SK-N-SH (cell line): ENCODE measurements around the gene RIMS1. TPM values are rescaled to one million over a fixed set of nuclear protein-coding genes. Genes with fewer than 3 reads are reported as not detected.

ENCODE experiments used
- CTCF ChIA-PET: fragments of 300-600, 350-600 bp; formaldehyde crosslinking; extraction: SDS; loops from one replicate; lab custom pipeline; 2021; lab: Yijun Ruan, JAX
- POLR2A ChIA-PET: fragments of 350-600 bp; sonication (Branson Sonifier 250); formaldehyde crosslinking; extraction: SDS; loops from one replicate; lab custom pipeline; 2020; ENCODE audit warnings: antibody characterized with exemption, inconsistent platforms; lab: Yijun Ruan, JAX
- DNase-seq: peaks from one replicate; pipeline ENCODE4 v3.0.0; 2012
- H2AFZ ChIP-seq: fragments of 200-600 bp; sonication (generic); 2 replicates; pipeline ENCODE4 v1.8.1; 2016; ENCODE audit warnings: antibody characterized with exemption, mild to moderate bottlenecking, low read depth
- H3F3A ChIP-seq: fragments of 200-600 bp; sonication (generic); replicated peaks from 2 replicates; pipeline ENCODE3; 2016; ENCODE audit warnings: antibody characterized with exemption, mild to moderate bottlenecking; ENCODE audit not compliant: insufficient read depth
- H3K27ac ChIP-seq, 2 experiments: fragments of 200-500 bp in 1 of 2; fragments of 200-600 bp in 1 of 2; sonication (Bioruptor generic) in 1 of 2; sonication (generic), shearing (Covaris generic) in 1 of 2; 2 replicates each; pipeline versions ENCODE4 v1.5.1 to v1.6.1; 2014 to 2016; ENCODE audit warnings: low read depth in 2 of 2, inconsistent platforms in 1 of 2, low read length in 1 of 2, mild to moderate bottlenecking in 1 of 2, mixed read lengths in 1 of 2
- H3K27me3 ChIP-seq: fragments of 200-600 bp; sonication (generic), shearing (Covaris generic); 2 replicates; pipeline ENCODE4 v1.6.1; 2016; ENCODE audit warnings: mixed run types; ENCODE audit not compliant: insufficient read depth
- H3K36me3 ChIP-seq, 2 experiments: fragments of 200-500 bp in 1 of 2; fragments of 200-600 bp in 1 of 2; sonication (Bioruptor generic) in 1 of 2; sonication (generic) in 1 of 2; replicated peaks in 1 of 2; 2 replicates each; pipeline versions ENCODE3 to v1.5.1; 2014 to 2016; ENCODE audit warnings: low read length in 1 of 2, mild to moderate bottlenecking in 1 of 2; ENCODE audit not compliant: insufficient read depth in 2 of 2, control insufficient read depth in 1 of 2
- H3K4me1 ChIP-seq, 2 experiments: fragments of 200-500 bp in 1 of 2; fragments of 200-600 bp in 1 of 2; sonication (Bioruptor generic) in 1 of 2; sonication (generic), shearing (Covaris generic) in 1 of 2; 2 replicates each; pipeline versions ENCODE4 v1.5.1 to v1.6.1; 2014 to 2016; ENCODE audit warnings: low read depth in 1 of 2, low read length in 1 of 2, mixed run types in 1 of 2; ENCODE audit not compliant: insufficient read depth in 2 of 2, control insufficient read depth in 1 of 2
- H3K4me2 ChIP-seq: fragments of 200-600 bp; sonication (generic), shearing (Covaris generic); 2 replicates; pipeline ENCODE4 v1.6.1; 2017; ENCODE audit warnings: mixed run types
- H3K4me3 ChIP-seq, 2 experiments: fragments of 200-500 bp in 1 of 2; fragments of 200-600 bp in 1 of 2; sonication (Bioruptor generic) in 1 of 2; sonication (generic), shearing (Covaris generic) in 1 of 2; 2 replicates each; pipeline versions ENCODE4 v1.5.1 to v1.8.1; 2014 to 2016; ENCODE audit warnings: low read depth in 2 of 2, inconsistent platforms in 1 of 2, low read length in 1 of 2, mild to moderate bottlenecking in 1 of 2, mixed read lengths in 1 of 2, moderate library complexity in 1 of 2
- H3K79me2 ChIP-seq: fragments of 200-600 bp; sonication (generic); 2 replicates; pipeline ENCODE4 v1.8.1; 2017; ENCODE audit warnings: mild to moderate bottlenecking; ENCODE audit not compliant: insufficient read depth
- H3K9ac ChIP-seq: fragments of 200-600 bp; sonication (generic); 2 replicates; pipeline ENCODE4 v1.6.1; 2017; ENCODE audit warnings: mixed run types
- H3K9me2 ChIP-seq: fragments of 200-600 bp; sonication (generic); 2 replicates; pipeline ENCODE4 v1.6.1; 2017; ENCODE audit warnings: mixed run types
- H3K9me3 ChIP-seq: fragments of 200-600 bp; sonication (generic); 2 replicates; pipeline ENCODE4 v1.6.1; 2017; ENCODE audit warnings: mixed run types, mild to moderate bottlenecking, moderate library complexity
- H4K20me1 ChIP-seq: fragments of 200-600 bp; sonication (generic); 2 replicates; pipeline ENCODE4 v1.6.1; 2017; ENCODE audit warnings: mild to moderate bottlenecking, mixed run types; ENCODE audit not compliant: insufficient read depth
- CHD2 ChIP-seq: fragments of 150-350 bp; IDR thresholded peaks from 2 replicates; pipeline ENCODE4 v1.6.1; 2018; ENCODE audit warnings: low read length; ENCODE audit not compliant: partially characterized antibody
- EZH2phosphoT487 ChIP-seq: fragments of 200-600 bp; sonication (generic); IDR thresholded peaks from 2 replicates; pipeline ENCODE4 v1.6.1; 2017; ENCODE audit warnings: low read depth, mixed run types, mild to moderate bottlenecking, antibody characterized with exemption, moderate library complexity, borderline replicate concordance
- FOSL2 ChIP-seq: IDR thresholded peaks from 2 replicates; pipeline ENCODE4 v1.4.0; 2012; ENCODE audit warnings: low read depth, mild to moderate bottlenecking, moderate library complexity, borderline replicate concordance
- FOXJ3 ChIP-seq: sonication (generic); formaldehyde crosslinking; IDR thresholded peaks from 2 replicates; pipeline ENCODE4 v1.5.1; 2020; ENCODE audit warnings: mild to moderate bottlenecking, missing genetic modification reagents
- GABPA ChIP-seq: IDR thresholded peaks from 2 replicates; pipeline ENCODE4 v1.4.0; 2012; ENCODE audit warnings: low read depth, mild to moderate bottlenecking
- GATA2 ChIP-seq: sonication (generic); formaldehyde crosslinking; IDR thresholded peaks from 2 replicates; pipeline ENCODE4 v1.5.0; 2020; ENCODE audit warnings: mild to moderate bottlenecking, missing genetic modification reagents
- JUND ChIP-seq: IDR thresholded peaks from 2 replicates; pipeline ENCODE4 v1.4.0; 2012
- MAX ChIP-seq: IDR thresholded peaks from 2 replicates; pipeline ENCODE4 v1.4.0; 2012; ENCODE audit warnings: low read depth
- MEF2A ChIP-seq: IDR thresholded peaks from 2 replicates; pipeline ENCODE4 v1.4.0; 2012; ENCODE audit warnings: low read depth, borderline replicate concordance
- NFIC ChIP-seq: IDR thresholded peaks from 2 replicates; pipeline ENCODE4 v1.4.0; 2012; ENCODE audit warnings: borderline replicate concordance
- PBX3 ChIP-seq: IDR thresholded peaks from 2 replicates; pipeline ENCODE4; 2012
- RAD21 ChIP-seq: IDR thresholded peaks from 2 replicates; pipeline ENCODE4 v1.6.1; 2012; ENCODE audit warnings: mild to moderate bottlenecking, low read length
- RCOR1 ChIP-seq: fragments of 150-350 bp; IDR thresholded peaks from 2 replicates; pipeline ENCODE4 v1.6.1; 2017; ENCODE audit warnings: antibody characterized with exemption, low read length
- REST ChIP-seq: IDR thresholded peaks from 2 replicates; pipeline ENCODE4 v1.6.1; 2012; ENCODE audit warnings: mild to moderate bottlenecking, low read depth, low read length, moderate library complexity
- RXRA ChIP-seq: IDR thresholded peaks from 2 replicates; pipeline ENCODE4 v1.4.0; 2012; ENCODE audit warnings: low read depth, mild to moderate bottlenecking, borderline replicate concordance
- SMC3 ChIP-seq: IDR thresholded peaks from 2 replicates; pipeline ENCODE4 v1.6.1; 2012; ENCODE audit warnings: low read depth, low read length, improper control_type of control experiment
- TEAD4 ChIP-seq: IDR thresholded peaks from 2 replicates; pipeline ENCODE4 v1.4.0; 2012; ENCODE audit warnings: mild to moderate bottlenecking, borderline replicate concordance; ENCODE audit not compliant: insufficient read depth
- USF1 ChIP-seq: IDR thresholded peaks from 2 replicates; pipeline ENCODE4 v1.4.0; 2012; ENCODE audit warnings: low read depth, borderline replicate concordance
- USF2 ChIP-seq: fragments of 150-350 bp; IDR thresholded peaks from 2 replicates; pipeline ENCODE4 v1.6.1; 2017; ENCODE audit warnings: antibody characterized with exemption, low read length, low read depth, borderline replicate concordance
- YY1 ChIP-seq: IDR thresholded peaks from 2 replicates; pipeline ENCODE4 v1.4.0; 2012; ENCODE audit warnings: low read depth, mild to moderate bottlenecking
- WGBS: methylation state at CpG from one replicate; pipeline ENCODE4 v1.1.6; 2017; ENCODE audit warnings: low lambda C conversion rate; 5-methylcytosine and 5-hydroxymethylcytosine counted together
- polyA plus RNA-seq, 3 experiments: library from polyadenylated mRNA; depleted of rRNA; stranded (reverse); fragments of >200 nt; gene quantifications; 2 replicates each; pipeline ENCODE4 v1.2.3, GENCODE V29; 2012

The RIMS1 gene
- polyA plus RNA-seq, 1 of the 3 experiments (the other 2 are of a cell fraction) = 0.20 TPM

DNA sequence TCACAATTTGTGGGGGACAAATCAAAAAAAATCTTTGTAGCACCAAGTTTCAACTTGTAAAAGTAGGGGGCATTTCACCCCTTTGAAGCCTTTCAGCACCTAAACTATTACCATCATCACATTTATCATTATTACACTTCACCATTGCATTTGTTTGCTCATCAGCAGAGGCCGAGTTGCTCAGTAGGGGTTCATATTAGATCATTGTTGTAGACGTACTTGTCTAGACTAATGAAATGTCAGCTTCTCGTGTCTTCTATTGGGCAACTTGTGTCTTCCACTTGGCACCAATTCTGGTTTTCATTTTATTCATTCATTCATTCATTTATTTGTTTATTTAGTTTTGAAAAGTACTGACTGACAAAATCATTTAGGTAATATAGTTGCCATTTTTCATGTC is 397.2 kb downstream of the RIMS1 start:
- no peak for DNase-seq
- CTCF ChIA-PET = no interaction called here

More for the DNA sequence above, 397.2 kb downstream of the RIMS1 start:
- Histone ChIP-seq H3F3A (peaks cover 22% of the 10 kb centered on the region), H3K9me3 (no peaks in the 10 kb centered on the region), H3K36me3 (no peaks in the 10 kb centered on the region), H3K4me2 (no peak overlapping the region), H3K4me3 (no peak overlapping the region), H4K20me1 (no peaks in the 10 kb centered on the region), H3K27ac (no peak overlapping the region), H3K4me1 (peaks cover 0 to 14% of the 10 kb centered on the region in 2 experiments; a peak in 3 of 4 replicates), H3K9me2 (no peaks in the 10 kb centered on the region), H3K9ac (no peak overlapping the region), H3K79me2 (no peaks in the 10 kb centered on the region), H3K27me3 (no peaks in the 10 kb centered on the region), H2AFZ (no peak overlapping the region)
- WGBS = 77% methylated on average over 3 of the region's 3 CpGs
- POLR2A ChIA-PET = no interaction called here
- TF ChIP-seq PBX3 (no peak), JUND (no peak), RAD21 (no peak), USF2 (no peak), MEF2A (no peak), NFIC (no peak), GATA2 (no peak), RXRA (no peak), RCOR1 (no peak), MAX (no peak), EZH2phosphoT487 (no peak), SMC3 (no peak), TEAD4 (no peak), YY1 (no peak), REST (no peak), USF1 (no peak), FOSL2 (no peak), GABPA (no peak), FOXJ3 (CRISPR knock-in tag) (no peak), CHD2 (no peak)
